BJ (cell line): ENCODE results near the gene VPS37C. TPM values are rescaled to one million over a fixed set of nuclear protein-coding genes. Genes with fewer than 3 reads are reported as not detected.
"Not testable (repeated sequence)": the region's sequence is repeated elsewhere in the genome, so short reads cannot be mapped to it uniquely, and the experiment has no call there.

Source experiments
- CTCF ChIA-PET: fragments of 350-600 bp; formaldehyde crosslinking; extraction: SDS; loops from one replicate; lab custom pipeline; 2021; ENCODE audit warnings: antibody characterized with exemption, inconsistent platforms; lab: Yijun Ruan, JAX
- POLR2A ChIA-PET: fragments of 300-600 bp; sonication (Branson Sonifier 250); formaldehyde crosslinking; extraction: SDS; loops from one replicate; lab custom pipeline; 2021; ENCODE audit warnings: antibody characterized with exemption; lab: Charles Lee
- DNase-seq: peaks from one replicate; pipeline ENCODE4 v3.0.0-alpha.2; 2011; ENCODE audit warnings: low read depth
- H3K27me3 ChIP-seq: 2 replicates; pipeline ENCODE4 v1.6.0; 2011; ENCODE audit warnings: low read length; ENCODE audit not compliant: control insufficient read depth, insufficient read depth
- H3K36me3 ChIP-seq: 2 replicates; pipeline ENCODE4 v1.5.1; 2011; ENCODE audit warnings: low read length; ENCODE audit not compliant: control insufficient read depth, insufficient read depth
- H3K4me3 ChIP-seq: 2 replicates; pipeline ENCODE4 v1.5.1; 2011; ENCODE audit warnings: low read depth, mild to moderate bottlenecking, control low read depth, low read length
- polyA plus RNA-seq: library from polyadenylated mRNA; depleted of rRNA; stranded (reverse); fragments of >200 nt; gene quantifications from 2 replicates; pipeline ENCODE4 v1.2.3, GENCODE V29; 2011
- TF ChIP-seq, protein P1 (sequence below): IDR thresholded peaks from 2 replicates; pipeline ENCODE4 v1.5.1; 2011; ENCODE audit warnings: low read depth, mild to moderate bottlenecking, control low read depth, inconsistent platforms, low read length, moderate library complexity; ENCODE audit not compliant: insufficient read depth

VPS37C gene
- polyA plus RNA-seq, 1 experiment = 17.5 TPM

DNA sequence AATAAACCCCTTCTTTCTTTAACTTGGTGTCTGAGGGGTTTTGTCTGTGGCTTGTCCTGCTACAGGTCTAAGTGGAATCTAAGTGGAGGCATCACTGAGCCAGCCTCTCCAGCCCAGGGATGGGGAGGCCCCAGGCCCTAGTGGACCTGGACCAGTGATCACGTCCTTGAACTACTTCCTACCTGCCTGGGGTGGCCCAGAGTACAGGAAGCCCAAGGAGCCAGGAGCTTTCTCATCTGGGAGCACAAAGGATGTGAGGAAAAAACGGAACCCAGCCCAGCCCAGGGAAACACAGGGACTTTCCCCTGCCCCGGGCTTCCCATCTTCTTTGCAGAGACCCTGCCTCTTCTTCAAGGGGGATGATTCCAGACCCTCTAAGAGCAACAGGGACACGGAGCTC is 62.4 kb downstream of the VPS37C start:
- Histone ChIP-seq H3K27me3 (no peaks in the 10 kb centered on the region), H3K36me3 (no peaks in the 10 kb centered on the region), H3K4me3 (no peak overlapping the region)
- DNase-seq = no peak
- TF ChIP-seq, protein P1, sequence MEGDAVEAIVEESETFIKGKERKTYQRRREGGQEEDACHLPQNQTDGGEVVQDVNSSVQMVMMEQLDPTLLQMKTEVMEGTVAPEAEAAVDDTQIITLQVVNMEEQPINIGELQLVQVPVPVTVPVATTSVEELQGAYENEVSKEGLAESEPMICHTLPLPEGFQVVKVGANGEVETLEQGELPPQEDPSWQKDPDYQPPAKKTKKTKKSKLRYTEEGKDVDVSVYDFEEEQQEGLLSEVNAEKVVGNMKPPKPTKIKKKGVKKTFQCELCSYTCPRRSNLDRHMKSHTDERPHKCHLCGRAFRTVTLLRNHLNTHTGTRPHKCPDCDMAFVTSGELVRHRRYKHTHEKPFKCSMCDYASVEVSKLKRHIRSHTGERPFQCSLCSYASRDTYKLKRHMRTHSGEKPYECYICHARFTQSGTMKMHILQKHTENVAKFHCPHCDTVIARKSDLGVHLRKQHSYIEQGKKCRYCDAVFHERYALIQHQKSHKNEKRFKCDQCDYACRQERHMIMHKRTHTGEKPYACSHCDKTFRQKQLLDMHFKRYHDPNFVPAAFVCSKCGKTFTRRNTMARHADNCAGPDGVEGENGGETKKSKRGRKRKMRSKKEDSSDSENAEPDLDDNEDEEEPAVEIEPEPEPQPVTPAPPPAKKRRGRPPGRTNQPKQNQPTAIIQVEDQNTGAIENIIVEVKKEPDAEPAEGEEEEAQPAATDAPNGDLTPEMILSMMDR = no peak
- POLR2A ChIA-PET = no interaction called here
- CTCF ChIA-PET = no interaction called here

DNA sequence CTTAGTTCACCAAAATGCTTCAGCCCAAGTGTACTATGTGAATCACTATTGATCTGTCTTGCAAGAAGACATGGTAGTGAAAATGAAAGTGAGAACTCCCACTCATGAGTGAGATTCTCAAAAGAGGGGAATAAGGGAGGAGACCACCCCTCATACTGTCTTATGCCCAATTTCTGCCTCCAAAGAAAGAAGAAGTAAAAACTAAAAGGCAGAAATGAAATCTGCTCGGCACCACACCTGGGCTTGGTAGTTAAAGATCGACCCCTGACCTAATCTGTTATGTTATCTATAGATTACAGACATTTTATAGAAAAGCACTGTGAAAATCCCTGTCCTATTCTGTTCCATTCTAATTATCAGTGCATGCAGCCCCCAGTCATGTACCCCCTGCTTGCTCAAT is 63.0 kb downstream of the VPS37C start:
- H3K4me3 ChIP-seq, POLR2A ChIA-PET, CTCF ChIA-PET, DNase-seq, H3K36me3 ChIP-seq, H3K27me3 ChIP-seq: not testable (repeated sequence)

DNA sequence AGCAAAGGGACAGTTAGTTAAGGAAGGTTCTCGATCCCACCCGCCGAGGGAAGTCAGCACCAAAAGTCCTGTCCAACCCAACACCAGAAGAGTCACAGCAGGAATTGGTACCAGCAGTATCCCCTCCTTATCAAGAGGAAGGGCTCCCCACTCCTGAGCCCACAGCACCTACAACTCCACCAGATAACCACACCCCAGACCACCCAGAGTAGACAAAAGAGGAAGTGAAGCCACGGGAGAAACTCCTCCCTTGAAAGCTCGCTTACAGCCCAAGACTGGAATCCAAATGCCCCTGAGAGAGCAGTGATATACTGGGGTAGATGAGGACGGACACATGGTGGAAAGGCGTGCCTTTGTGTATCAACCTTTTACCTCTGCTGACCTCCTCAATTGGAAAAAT is 66.2 kb downstream of the VPS37C start:
- H3K4me3 ChIP-seq = no peak overlapping the region
- H3K36me3 ChIP-seq = no peaks in the 10 kb centered on the region
- ChIA-PET CTCF (no interaction called here), POLR2A (no interaction called here)
- no peak for DNase-seq
- no peaks in the 10 kb centered on the region for H3K27me3 ChIP-seq
- TF ChIP-seq, protein P1 = no peak

DNA sequence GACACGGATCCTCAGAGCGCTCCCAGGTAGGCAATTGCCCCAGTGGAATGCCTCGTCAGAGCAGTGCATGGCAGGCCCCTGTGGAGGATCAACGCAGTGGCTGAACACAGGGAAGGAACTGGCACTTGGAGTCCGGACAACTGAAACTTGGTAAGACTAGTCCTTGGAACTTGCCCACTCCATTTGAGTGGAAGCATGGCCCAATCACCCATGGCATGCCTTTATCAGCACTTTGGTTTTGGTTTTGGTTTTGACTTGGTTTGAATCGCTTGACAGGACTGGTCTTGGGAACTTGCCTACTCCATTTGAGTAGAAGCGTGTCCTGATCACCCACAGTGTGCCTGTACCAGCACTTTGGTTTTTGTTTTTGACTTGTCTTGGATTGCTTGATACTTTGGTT is 67.1 kb downstream of the VPS37C start:
- H3K4me3 ChIP-seq, DNase-seq, H3K36me3 ChIP-seq, POLR2A ChIA-PET, CTCF ChIA-PET, H3K27me3 ChIP-seq: not testable (repeated sequence)

DNA sequence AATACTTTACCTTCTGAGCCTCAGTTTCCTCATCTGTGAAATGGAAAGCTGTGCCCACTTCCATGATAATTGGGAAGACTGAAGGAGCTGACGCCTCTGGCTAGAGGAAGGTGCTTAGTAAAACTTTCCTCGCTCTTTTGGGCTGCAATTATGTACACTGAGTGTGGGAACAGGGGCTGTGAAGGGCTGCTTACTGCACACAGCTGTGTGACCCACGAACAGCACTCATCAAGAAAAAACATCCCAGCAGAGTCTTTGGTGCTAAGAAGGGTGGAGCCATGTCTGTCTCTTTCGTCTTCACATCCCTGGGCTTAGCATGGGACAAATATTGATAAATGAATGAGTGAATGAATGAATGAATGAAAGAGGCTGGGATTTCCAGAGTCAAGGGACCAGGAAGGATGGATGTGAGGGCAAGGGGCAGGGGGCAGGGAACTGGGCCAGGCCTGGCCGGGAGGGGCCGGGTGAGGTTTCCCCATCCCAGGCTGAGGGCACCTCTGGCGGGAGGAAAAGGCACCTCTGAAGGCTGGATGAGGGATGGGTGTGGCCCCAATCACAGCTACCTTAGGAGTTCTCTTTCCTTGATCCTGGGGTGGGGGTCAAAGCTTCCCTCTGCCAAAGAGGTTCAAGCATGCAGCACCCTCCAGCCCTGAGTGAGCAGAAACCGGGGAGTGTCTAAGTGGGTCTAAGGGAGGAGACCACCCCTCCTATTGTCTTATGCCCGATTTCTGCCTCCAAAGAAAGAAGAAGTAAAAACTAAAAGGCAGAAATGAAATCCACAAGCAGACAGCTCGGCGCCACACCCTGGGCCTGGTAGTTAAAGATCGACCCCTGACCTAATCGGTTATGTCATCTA is 68.1 kb downstream of the VPS37C start:
- ChIA-PET CTCF (no interaction called here), POLR2A (no interaction called here)
- no peaks in the 10 kb centered on the region for H3K27me3 ChIP-seq
- TF ChIP-seq, protein P1 = no peak
- H3K4me3 ChIP-seq = no peak overlapping the region
- H3K36me3 ChIP-seq = no peaks in the 10 kb centered on the region
- DNase-seq = no peak

DNA sequence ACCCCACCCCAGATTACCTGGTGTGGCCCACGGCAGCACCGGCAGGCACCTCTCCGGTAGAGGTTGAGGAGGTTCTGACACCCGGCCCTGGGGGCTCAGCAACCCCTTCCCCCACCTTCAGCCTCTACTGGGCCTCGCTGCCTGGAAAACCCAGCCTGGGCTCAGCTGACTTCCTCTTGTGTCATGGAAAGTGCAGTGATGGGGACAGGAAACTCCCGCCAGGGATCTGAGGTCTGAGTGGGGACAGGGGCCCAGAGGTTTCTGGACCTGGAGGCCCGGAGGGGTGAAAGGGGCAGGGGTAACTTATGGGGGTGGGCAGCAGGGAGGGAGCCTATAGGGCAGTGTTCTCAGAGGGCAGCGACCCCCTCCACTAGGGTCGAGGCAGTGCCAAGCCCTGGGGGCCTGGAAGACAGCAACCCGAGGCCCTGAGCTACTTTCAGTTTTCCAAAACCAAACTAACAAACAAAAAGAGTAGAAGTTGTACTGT is 68.9 kb downstream of the VPS37C start:
- H3K4me3 ChIP-seq = no peak overlapping the region
- TF ChIP-seq, protein P1 = no peak
- DNase-seq = no peak
- H3K36me3 ChIP-seq = no peaks in the 10 kb centered on the region
- POLR2A ChIA-PET = no interaction called here
- H3K27me3 ChIP-seq = no peaks in the 10 kb centered on the region
- CTCF ChIA-PET = no interaction called here
